GM18870 (cell line): Measurements from ENCODE around the gene B9D2.
A peak's percentile ranks its signal among the peaks of the same experiment; 100 is the strongest.

Experiments
- ATAC-seq: cut with Tn5 transposase; IDR thresholded peaks from one replicate; pipeline ENCODE4 v1.9.1; 2021; ENCODE audit warnings: moderate library complexity; ENCODE audit not compliant: unreplicated experiment

B9D2 gene

GRCh38 chr19:41310033-41310831, 53.7 kb downstream of the B9D2 start, which contains the start of gene CCDC97:
Gene CCDC97 (plus strand): TSS chr19:41310172. CDS start chr19:41310311, 139 bp downstream.
- ATAC-seq, result peak; percentile 58

GRCh38 chr19:41309180-41310032, 54.5 kb downstream of the B9D2 start:
- no peak for ATAC-seq

- ATAC-seq, result no peak
These were observed 55.3 kb downstream of the B9D2 start for GRCh38 chr19:41308450-41309179.

- ATAC-seq, result no peak
These were observed 55.9 kb downstream of the B9D2 start for GRCh38 chr19:41307954-41308449.

GRCh38 chr19:41307090-41307875, 56.7 kb downstream of the B9D2 start:
- ATAC-seq, result no peak

- no peak for ATAC-seq
These were observed 57.8 kb downstream of the B9D2 start for GRCh38 chr19:41305927-41306793.

GRCh38 chr19:41304706-41305483, 59.1 kb downstream of the B9D2 start:
- ATAC-seq, result no peak
